Uterus (tissue), 2 donors: Measurements from ENCODE around the gene PDPR.

Experiments used
- POLR2A ChIP-seq, 2 donors: fragments of 450-650 bp; IDR thresholded peaks; one replicate each; pipeline ENCODE4 v1.6.1; 2016; ENCODE audit warnings: antibody characterized with exemption in 2 of 2, mild to moderate bottlenecking in 1 of 2, moderate library complexity in 1 of 2
- TF ChIP-seq, protein P1 (sequence below), 4 experiments: fragments of 200-600 bp in 2 of 4; fragments of 450-650 bp in 2 of 4; sonication (generic) in 2 of 4; IDR thresholded peaks; one replicate each; pipeline ENCODE4 v1.5.1; 2016 to 2019; ENCODE audit warnings: antibody characterized with exemption in 4 of 4, mild to moderate bottlenecking in 2 of 4, moderate library complexity in 1 of 4

DNA sequence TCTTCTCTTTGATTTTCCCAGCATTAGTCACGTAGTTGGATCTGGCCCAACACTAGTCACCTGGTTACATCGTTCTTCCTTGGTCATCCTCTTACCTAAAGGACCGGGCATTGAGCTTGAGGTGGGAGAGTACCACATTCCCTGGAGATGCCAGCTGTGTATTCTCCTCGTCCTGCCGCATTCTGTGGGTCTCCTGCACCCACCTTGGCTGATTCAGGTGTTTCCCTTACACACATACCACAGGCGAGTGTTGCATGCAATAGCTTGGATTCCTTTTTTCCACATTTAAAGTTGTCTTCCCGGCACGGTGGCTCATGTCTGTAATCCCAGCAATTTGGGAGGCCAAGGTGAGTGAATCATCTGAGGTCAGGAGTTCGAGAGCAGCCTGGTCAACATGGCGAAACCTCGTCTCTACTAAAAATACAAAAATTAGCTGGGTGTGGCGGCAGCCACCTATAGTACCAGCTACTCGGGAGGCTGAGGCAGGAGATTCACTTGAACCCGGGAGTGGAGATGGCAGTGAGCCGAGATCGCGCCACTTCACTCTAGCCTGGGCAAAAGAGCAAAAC lies 37.9 kb downstream of the PDPR start:
- TF ChIP-seq, protein P1, sequence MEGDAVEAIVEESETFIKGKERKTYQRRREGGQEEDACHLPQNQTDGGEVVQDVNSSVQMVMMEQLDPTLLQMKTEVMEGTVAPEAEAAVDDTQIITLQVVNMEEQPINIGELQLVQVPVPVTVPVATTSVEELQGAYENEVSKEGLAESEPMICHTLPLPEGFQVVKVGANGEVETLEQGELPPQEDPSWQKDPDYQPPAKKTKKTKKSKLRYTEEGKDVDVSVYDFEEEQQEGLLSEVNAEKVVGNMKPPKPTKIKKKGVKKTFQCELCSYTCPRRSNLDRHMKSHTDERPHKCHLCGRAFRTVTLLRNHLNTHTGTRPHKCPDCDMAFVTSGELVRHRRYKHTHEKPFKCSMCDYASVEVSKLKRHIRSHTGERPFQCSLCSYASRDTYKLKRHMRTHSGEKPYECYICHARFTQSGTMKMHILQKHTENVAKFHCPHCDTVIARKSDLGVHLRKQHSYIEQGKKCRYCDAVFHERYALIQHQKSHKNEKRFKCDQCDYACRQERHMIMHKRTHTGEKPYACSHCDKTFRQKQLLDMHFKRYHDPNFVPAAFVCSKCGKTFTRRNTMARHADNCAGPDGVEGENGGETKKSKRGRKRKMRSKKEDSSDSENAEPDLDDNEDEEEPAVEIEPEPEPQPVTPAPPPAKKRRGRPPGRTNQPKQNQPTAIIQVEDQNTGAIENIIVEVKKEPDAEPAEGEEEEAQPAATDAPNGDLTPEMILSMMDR (IDR thresholded peaks at IDR 0.05), result no peak
- no peak for TF ChIP-seq POLR2A (IDR thresholded peaks at IDR 0.05)
